Endothelial cell (in vitro differentiated cells): ENCODE measurements around the gene SHISA6. TPM values are rescaled to one million over a fixed set of nuclear protein-coding genes. Genes with fewer than 3 reads are reported as not detected.

ENCODE experiments used
- DNase-seq: peaks from one replicate; pipeline ENCODE4 v3.0.0; 2021; ENCODE audit warnings: low spot score
- H3K27ac Mint-ChIP-seq: one replicate; pipeline ENCODE4 v1.8.0; 2021; ENCODE audit warnings: mixed read lengths, inconsistent platforms; ENCODE audit not compliant: unreplicated experiment
- H3K27me3 Mint-ChIP-seq: one replicate; pipeline ENCODE4 v1.8.0; 2021; ENCODE audit warnings: mild to moderate bottlenecking, moderate library complexity, mixed read lengths, inconsistent platforms; ENCODE audit not compliant: unreplicated experiment
- H3K36me3 Mint-ChIP-seq: one replicate; pipeline ENCODE4 v1.8.0; 2021; ENCODE audit warnings: mild to moderate bottlenecking, low read depth, mixed read lengths, inconsistent platforms; ENCODE audit not compliant: unreplicated experiment
- H3K4me1 Mint-ChIP-seq: one replicate; pipeline ENCODE4 v1.8.0; 2021; ENCODE audit warnings: mild to moderate bottlenecking, mixed read lengths, inconsistent platforms; ENCODE audit not compliant: unreplicated experiment
- H3K4me3 Mint-ChIP-seq: one replicate; pipeline ENCODE4 v1.8.0; 2021; ENCODE audit warnings: mild to moderate bottlenecking, mixed read lengths, inconsistent platforms; ENCODE audit not compliant: unreplicated experiment
- H3K9me3 Mint-ChIP-seq: one replicate; pipeline ENCODE4 v1.8.0; 2021; ENCODE audit warnings: mixed read lengths, inconsistent platforms; ENCODE audit not compliant: unreplicated experiment
- total RNA-seq: library from RNA; stranded (reverse); fragmentation: NEBNext Ultra II Directional; extraction: Animal tissue kit (Norgen Biotek cat#: 25700); gene quantifications from one replicate; pipeline ENCODE4 v1.2.1, GENCODE V29; 2021; ENCODE audit not compliant: unreplicated experiment
- TF ChIP-seq, protein P1 (sequence below): fragments of 200-600 bp; sonication (generic); IDR thresholded peaks from one replicate; pipeline ENCODE4 v1.5.0; 2021; ENCODE audit warnings: antibody characterized with exemption; ENCODE audit not compliant: unreplicated experiment

The SHISA6 gene
- total RNA-seq, 1 donor from 2014 or later: not detected

DNA sequence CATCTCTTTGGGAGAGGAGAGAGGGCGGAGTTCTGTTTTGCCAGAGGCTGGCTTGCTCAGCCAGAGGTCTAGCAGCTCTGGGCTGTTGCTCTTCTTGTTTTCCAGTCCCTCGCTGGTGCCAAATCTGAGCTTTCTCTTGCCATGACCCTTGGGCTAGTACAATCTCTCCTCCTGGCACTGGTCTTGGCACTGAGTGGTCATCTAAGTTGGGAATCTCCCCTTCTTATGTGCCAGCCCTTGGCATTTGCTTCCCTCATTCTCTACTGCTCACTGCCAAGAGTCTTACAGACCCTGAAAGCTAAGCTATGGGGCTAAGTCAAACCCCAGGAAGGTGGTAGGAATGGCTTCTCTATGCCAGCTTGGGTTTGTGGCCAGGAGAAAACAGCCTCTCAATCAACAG is 148.6 kb downstream of the SHISA6 start:
- no peak for DNase-seq
- Mint-ChIP-seq H3K27me3 (peaks cover 12% of the 10 kb centered on the region), H3K4me1 (no peaks in the 10 kb centered on the region), H3K9me3 (peaks cover 74% of the 10 kb centered on the region), H3K27ac (no peak overlapping the region), H3K36me3 (peaks cover 37% of the 10 kb centered on the region), H3K4me3 (no peak overlapping the region)
- TF ChIP-seq, protein P1, sequence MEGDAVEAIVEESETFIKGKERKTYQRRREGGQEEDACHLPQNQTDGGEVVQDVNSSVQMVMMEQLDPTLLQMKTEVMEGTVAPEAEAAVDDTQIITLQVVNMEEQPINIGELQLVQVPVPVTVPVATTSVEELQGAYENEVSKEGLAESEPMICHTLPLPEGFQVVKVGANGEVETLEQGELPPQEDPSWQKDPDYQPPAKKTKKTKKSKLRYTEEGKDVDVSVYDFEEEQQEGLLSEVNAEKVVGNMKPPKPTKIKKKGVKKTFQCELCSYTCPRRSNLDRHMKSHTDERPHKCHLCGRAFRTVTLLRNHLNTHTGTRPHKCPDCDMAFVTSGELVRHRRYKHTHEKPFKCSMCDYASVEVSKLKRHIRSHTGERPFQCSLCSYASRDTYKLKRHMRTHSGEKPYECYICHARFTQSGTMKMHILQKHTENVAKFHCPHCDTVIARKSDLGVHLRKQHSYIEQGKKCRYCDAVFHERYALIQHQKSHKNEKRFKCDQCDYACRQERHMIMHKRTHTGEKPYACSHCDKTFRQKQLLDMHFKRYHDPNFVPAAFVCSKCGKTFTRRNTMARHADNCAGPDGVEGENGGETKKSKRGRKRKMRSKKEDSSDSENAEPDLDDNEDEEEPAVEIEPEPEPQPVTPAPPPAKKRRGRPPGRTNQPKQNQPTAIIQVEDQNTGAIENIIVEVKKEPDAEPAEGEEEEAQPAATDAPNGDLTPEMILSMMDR: no peak

DNA sequence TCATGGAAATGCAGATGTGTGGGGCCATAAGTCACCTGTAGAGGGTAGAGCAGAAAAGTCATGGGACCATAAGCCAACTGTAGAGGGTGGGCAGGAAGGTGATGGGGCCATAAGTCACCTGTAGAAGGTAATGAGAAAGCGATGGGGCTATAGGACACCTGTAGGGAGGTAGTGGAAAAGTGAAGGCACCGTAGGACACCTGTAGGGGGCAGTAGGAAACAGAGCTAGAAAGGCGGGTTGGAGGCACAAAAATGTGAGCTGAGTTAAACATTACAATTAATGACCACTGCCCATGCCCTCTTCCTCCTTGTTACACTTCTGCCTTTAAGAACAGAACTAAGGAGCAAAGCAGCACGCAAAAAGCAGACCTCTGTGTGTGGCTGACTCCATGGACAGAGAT is 150.1 kb downstream of the SHISA6 start:
- Mint-ChIP-seq H3K9me3 (peaks cover 59% of the 10 kb centered on the region), H3K4me3 (no peak overlapping the region), H3K27me3 (peaks cover 10% of the 10 kb centered on the region), H3K27ac (no peak overlapping the region), H3K36me3 (peaks cover 27% of the 10 kb centered on the region), H3K4me1 (no peaks in the 10 kb centered on the region)
- TF ChIP-seq, protein P1: no peak
- no peak for DNase-seq

DNA sequence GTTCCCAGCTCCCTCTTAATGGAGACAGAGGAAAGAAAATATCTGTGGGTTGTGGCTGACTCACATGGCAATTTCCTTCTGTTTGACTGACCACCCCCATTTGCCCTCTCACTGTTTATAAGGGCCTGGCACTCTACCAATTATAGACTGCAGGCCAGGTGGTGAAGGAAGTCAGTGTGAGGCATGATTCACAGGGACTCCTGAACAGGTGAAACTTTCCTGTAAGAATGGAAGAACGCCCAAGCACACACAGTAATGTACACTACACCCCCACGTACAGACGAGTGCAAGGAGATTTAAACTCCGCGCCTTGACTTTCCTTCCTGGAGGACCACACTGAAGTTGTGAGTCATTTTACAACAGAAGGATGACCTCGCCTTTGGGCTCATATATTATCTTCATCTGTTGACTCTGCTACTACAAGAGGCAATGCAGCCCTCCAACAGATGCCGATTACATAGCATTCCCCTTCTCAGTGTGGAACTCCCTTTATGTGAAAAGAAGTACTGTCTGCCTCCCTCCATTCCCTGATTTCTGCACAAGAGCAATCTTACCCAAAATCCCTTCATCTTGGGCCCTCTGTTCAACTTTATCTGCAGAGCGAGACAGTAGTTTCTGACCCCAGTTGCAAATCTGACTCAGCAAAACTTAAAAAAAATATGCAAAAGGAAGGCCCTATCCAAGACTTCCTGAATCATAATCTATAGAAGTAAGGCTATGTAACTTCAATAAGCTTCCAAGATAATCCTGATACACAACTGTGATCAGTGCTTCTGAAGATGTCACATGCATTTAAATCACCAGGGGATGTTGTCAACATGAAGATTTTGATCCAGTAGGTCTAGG is 163.6 kb downstream of the SHISA6 start:
- H3K4me3 Mint-ChIP-seq: no peak overlapping the region
- H3K4me1 Mint-ChIP-seq: no peaks in the 10 kb centered on the region
- peaks cover 2% of the 10 kb centered on the region for H3K27me3 Mint-ChIP-seq
- no peak for DNase-seq
- H3K9me3 Mint-ChIP-seq: peaks cover 58% of the 10 kb centered on the region
- no peaks in the 10 kb centered on the region for H3K36me3 Mint-ChIP-seq
- TF ChIP-seq, protein P1: no peak
- H3K27ac Mint-ChIP-seq: no peak overlapping the region

DNA sequence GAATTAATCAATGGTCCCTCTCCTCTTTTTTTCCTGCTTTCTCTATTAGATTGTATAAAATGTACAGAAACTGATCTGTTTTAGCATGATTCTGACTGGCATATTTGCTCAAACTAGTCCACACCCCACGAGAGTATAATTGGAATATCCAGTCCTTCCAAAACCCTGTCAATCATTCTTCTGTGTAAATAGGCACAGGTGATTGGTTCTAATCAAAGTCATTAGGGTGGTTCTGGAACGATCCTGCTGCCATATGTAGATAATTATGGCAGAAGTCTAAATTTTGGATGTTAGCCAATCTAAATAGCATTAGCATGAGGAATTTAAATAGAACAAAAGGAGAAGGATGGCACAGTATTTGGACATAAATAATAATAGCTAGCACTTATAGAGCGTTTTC is 165.7 kb downstream of the SHISA6 start:
- Mint-ChIP-seq H3K4me1 (no peaks in the 10 kb centered on the region), H3K27me3 (peaks cover 2% of the 10 kb centered on the region), H3K4me3 (no peak overlapping the region), H3K9me3 (peaks cover 46% of the 10 kb centered on the region), H3K27ac (no peak overlapping the region), H3K36me3 (no peaks in the 10 kb centered on the region)
- DNase-seq: no peak
- TF ChIP-seq, protein P1: no peak

DNA sequence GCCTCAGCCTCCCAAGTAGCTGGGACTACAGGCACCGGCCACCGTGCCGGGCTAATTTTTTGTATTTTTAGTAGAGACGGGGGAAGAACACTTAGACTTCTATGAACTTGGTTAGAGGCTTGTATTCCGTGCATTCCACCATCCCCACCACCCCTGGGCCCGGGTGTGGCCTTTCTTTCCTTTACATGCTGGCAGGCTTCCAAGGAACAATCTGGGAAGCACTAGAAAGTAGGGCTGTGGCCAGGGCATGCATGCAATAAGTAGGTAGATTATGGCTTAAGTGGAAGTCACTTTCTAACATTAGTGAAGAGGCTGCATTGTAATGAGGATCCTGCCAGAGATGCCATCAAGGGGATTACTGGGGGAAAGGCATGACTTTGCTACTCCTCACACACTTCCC is 171.6 kb downstream of the SHISA6 start:
- no peak for DNase-seq
- Mint-ChIP-seq H3K27ac (no peak overlapping the region), H3K9me3 (peaks cover 10% of the 10 kb centered on the region), H3K4me1 (no peaks in the 10 kb centered on the region), H3K36me3 (no peaks in the 10 kb centered on the region), H3K27me3 (no peaks in the 10 kb centered on the region), H3K4me3 (no peak overlapping the region)
- TF ChIP-seq, protein P1: no peak
